K562 (cell line): Measurements from ENCODE around the gene ZBTB20. TPM values are rescaled to one million over a fixed set of nuclear protein-coding genes. Genes with fewer than 3 reads are reported as not detected.

ENCODE experiments used
- ATAC-seq: fragments of 200-7000 bp; cut with Tn5 transposase; 3 replicates; pipeline ENCODE4 v1.9.1; 2020; ENCODE audit warnings: moderate library complexity
- BruUV-seq: library from RNA; stranded (reverse); fragments of 400-500 nt; replicated peaks from 2 replicates; lab custom pipeline; 2021; lab: Mats Ljungman, UMichigan
- CTCF ChIA-PET: fragments of 300-600 bp; formaldehyde crosslinking; extraction: SDS; loops from one replicate; lab custom pipeline; 2021; ENCODE audit warnings: low intra/inter-chr PET ratio; lab: Yijun Ruan, JAX
- POLR2A ChIA-PET: fragments of 300-600, 350-650 bp; sonication (Branson Sonifier 250); formaldehyde crosslinking; extraction: SDS; loops from one replicate; lab custom pipeline; 2021; ENCODE audit warnings: antibody characterized with exemption, inconsistent platforms; lab: Yijun Ruan, JAX
- DNase-seq, 4 experiments: peaks; one replicate each; pipeline versions ENCODE4 v3.0.0 to v3.0.0-alpha.2; 2011 to 2018; ENCODE audit warnings: low spot score in 3 of 4, mixed read lengths in 3 of 4; ENCODE audit errors: extremely low read depth in 1 of 4
- FAIRE-seq: peaks from 2 replicates; lab custom pipeline; 2011; peaks lifted over from hg19 to GRCh38; lab: Jason Lieb, UNC
- H2AFZ ChIP-seq: 2 replicates; pipeline ENCODE4 v1.6.0; 2011; ENCODE audit warnings: low read depth, low read length, control low read depth, inconsistent platforms
- H3K27ac ChIP-seq: fragments of 200-600 bp; 3 replicates; pipeline ENCODE4 v1.8.0; 2011; ENCODE audit warnings: low read depth, mild to moderate bottlenecking, control low read depth, inconsistent platforms, low read length, moderate library complexity, mixed read lengths; ENCODE audit errors: extremely low read depth
- H3K27me3 ChIP-seq, 2 experiments: fragments of 300-600 bp in 1 of 2; 2 replicates in 1 of 2; 3 replicates in 1 of 2; pipeline versions ENCODE4 v1.6.0 to v1.8.0; 2011; ENCODE audit warnings: inconsistent platforms in 2 of 2, low read length in 2 of 2, mild to moderate bottlenecking in 1 of 2, mixed read lengths in 1 of 2, moderate library complexity in 1 of 2; ENCODE audit not compliant: control insufficient read depth in 2 of 2, insufficient read depth in 2 of 2
- H3K36me3 ChIP-seq: fragments of 300-600 bp; 3 replicates; pipeline ENCODE4 v1.8.0; 2011; ENCODE audit warnings: mild to moderate bottlenecking, low read length, inconsistent platforms; ENCODE audit not compliant: control insufficient read depth, insufficient read depth
- H3K4me1 ChIP-seq, 2 experiments: fragments of 200-600 bp in 1 of 2; replicated peaks in 1 of 2; 2 replicates in 1 of 2; 3 replicates in 1 of 2; pipeline versions ENCODE4 v1.5.1 to v1.8.0; 2011; ENCODE audit warnings: inconsistent platforms in 2 of 2, low read length in 2 of 2, mild to moderate bottlenecking in 1 of 2, mixed read lengths in 1 of 2, moderate library complexity in 1 of 2; ENCODE audit not compliant: control insufficient read depth in 2 of 2, insufficient read depth in 2 of 2
- H3K4me2 ChIP-seq: 2 replicates; pipeline ENCODE4 v1.6.1; 2011; ENCODE audit warnings: low read length, control low read depth, inconsistent platforms, mixed read lengths; ENCODE audit not compliant: insufficient read depth
- H3K4me3 ChIP-seq: fragments of 200-600 bp; sonication (generic), shearing (Covaris generic); 2 replicates; pipeline ENCODE4 v1.5.1; 2016; ENCODE audit warnings: control low read depth, inconsistent platforms
- H3K79me2 ChIP-seq: fragments of 200-600 bp; 3 replicates; pipeline ENCODE4 v1.8.0; 2011; ENCODE audit warnings: low read length, inconsistent platforms; ENCODE audit not compliant: control insufficient read depth, insufficient read depth
- H3K9ac ChIP-seq, 2 experiments: 2 replicates each; pipeline versions ENCODE4 v1.6.0 to v1.6.1; 2011; ENCODE audit warnings: low read depth in 2 of 2, low read length in 2 of 2, control low read depth in 1 of 2, inconsistent platforms in 1 of 2, mild to moderate bottlenecking in 1 of 2, mixed read lengths in 1 of 2; ENCODE audit not compliant: insufficient read depth in 1 of 2
- H3K9me1 ChIP-seq: one replicate; pipeline ENCODE4 v1.6.0; 2011; ENCODE audit warnings: inconsistent platforms, mild to moderate bottlenecking, low read length, moderate library complexity; ENCODE audit not compliant: control insufficient read depth, insufficient read depth
- H3K9me3 ChIP-seq: replicated peaks from 2 replicates; pipeline ENCODE4 v1.5.1; 2011; ENCODE audit warnings: low read depth, low read length, inconsistent platforms; ENCODE audit not compliant: control insufficient read depth, insufficient read depth
- H4K20me1 ChIP-seq: replicated peaks from 2 replicates; pipeline ENCODE4 v1.6.1; 2011; ENCODE audit warnings: low read length, inconsistent platforms, mixed read lengths; ENCODE audit not compliant: control insufficient read depth, insufficient read depth
- DLX4 ChIP-seq: fragments of 250-450 bp; sonication (Bioruptor Pico); IDR thresholded peaks from 2 replicates; pipeline ENCODE4 v1.6.1; 2021; ENCODE audit warnings: mild to moderate bottlenecking
- ERF ChIP-seq: fragments of 450-650 bp; formaldehyde crosslinking; IDR thresholded peaks from 2 replicates; pipeline ENCODE4 v1.4.0; 2020; ENCODE audit warnings: mild to moderate bottlenecking, mixed read lengths
- KAT2B ChIP-seq: IDR thresholded peaks from one replicate; pipeline ENCODE4 v1.6.1; 2012; ENCODE audit warnings: low read depth, mild to moderate bottlenecking, control low read depth, inconsistent platforms, low read length, moderate library complexity
- MGA ChIP-seq: fragments of 450-650 bp; IDR thresholded peaks from 2 replicates; pipeline ENCODE4 v1.6.1; 2016; ENCODE audit warnings: mild to moderate bottlenecking, moderate library complexity
- PRMT5 ChIP-seq: sonication (generic); formaldehyde crosslinking; IDR thresholded peaks from 2 replicates; pipeline ENCODE4 v1.5.0; 2020; ENCODE audit warnings: missing genetic modification reagents
- SMARCE1 ChIP-seq: fragments of 450-650 bp; IDR thresholded peaks from 2 replicates; pipeline ENCODE4 v1.7.1; 2016; ENCODE audit warnings: mild to moderate bottlenecking
- ZNF263 ChIP-seq: sonication (generic); formaldehyde crosslinking; IDR thresholded peaks from 2 replicates; pipeline ENCODE4 v1.8.0; 2022; ENCODE audit warnings: mild to moderate bottlenecking, missing genetic modification reagents, borderline replicate concordance
- WGBS: fragments of 100-300 bp; shearing (Covaris generic); methylation state at CpG from one replicate; pipeline ENCODE4 v1.1.6; 2016; ENCODE audit warnings: low coverage, mixed read lengths; ENCODE audit not compliant: insufficient coverage; ENCODE audit errors: missing lambda C conversion rate; 5-methylcytosine and 5-hydroxymethylcytosine counted together
- in situ Hi-C: fragments of 300-500 bp; cut with MboI; formaldehyde crosslinking; loops from 4 replicates; pipeline ENCODE4 v1.15.0; 2018; ENCODE audit warnings: inconsistent platforms, mixed read lengths
- intact Hi-C: fragments of 100-400 bp; cut with micrococcal nuclease; formaldehyde crosslinking; loops from 2 replicates; pipeline ENCODE4 v1.14.2; 2022
- polyA plus RNA-seq, 8 experiments: library from polyadenylated mRNA; depleted of rRNA in 4 of 8; stranded (reverse) in 5 of 8; unstranded in 3 of 8; fragments of >200 nt; fragmentation: Nextera tagmentation in 2 of 8; fragmentation: Illumina TruSeq in 1 of 8; extraction: Ambion mirVana in 2 of 8; extraction: Trizol in 1 of 8; gene quantifications; 2 replicates each; pipeline versions ENCODE4 v1.2.1 to v1.2.3, GENCODE V29; 2011 to 2014; ENCODE audit warnings: inconsistent platforms in 1 of 8, missing spikeins in 1 of 8
- total RNA-seq, 7 experiments: library from RNA; depleted of rRNA in 6 of 7; stranded (reverse); fragments of >200 nt in 6 of 7; fragmentation: Illumina TruSeq in 2 of 7; extraction: Trizol in 2 of 7; gene quantifications; 2 replicates each; pipeline versions ENCODE4 v1.2.1 to v1.2.3, GENCODE V29; 2011 to 2021; ENCODE audit warnings: low replicate concordance in 1 of 7
- TF ChIP-seq, protein P1 (sequence below), 2 experiments: fragments of 250-450 bp in 1 of 2; fragments of 450-650 bp in 1 of 2; sonication (Bioruptor Pico) in 1 of 2; IDR thresholded peaks; 2 replicates each; pipeline versions ENCODE4 v1.6.1 to v1.8.0; 2016 to 2021; ENCODE audit warnings: mild to moderate bottlenecking in 2 of 2, moderate library complexity in 2 of 2, missing compliant biosample characterization in 1 of 2, missing genetic modification characterization in 1 of 2

ZBTB20 gene
- total and polyA plus RNA-seq, 9 of the 15 experiments (the other 6 are each of a cell fraction or from before 2014, with no cell fraction given): 0.17 to 1.7 (median 0.45) TPM

GRCh38 chr3:114746502-114746901, 400.6 kb downstream of the ZBTB20 start:
- ATAC-seq (no peak), DNase-seq (no peak), FAIRE-seq (no peak)
- intact Hi-C loops (no loop called here), in situ Hi-C loops (no loop called here)
- Histone ChIP-seq H3K4me2 (no peak overlapping the region), H3K9me1 (no peaks in the 10 kb centered on the region), H3K79me2 (no peaks in the 10 kb centered on the region), H3K27me3 (no peaks in the 10 kb centered on the region), H3K36me3 (no peaks in the 10 kb centered on the region), H3K27ac (no peak overlapping the region), H3K4me1 (no peaks in the 10 kb centered on the region), H3K4me3 (no peak overlapping the region), H3K9me3 (no peaks in the 10 kb centered on the region), H4K20me1 (no peaks in the 10 kb centered on the region), H3K9ac (no peak overlapping the region), H2AFZ (no peak overlapping the region)
- ChIA-PET POLR2A (no interaction called here), CTCF (no interaction called here)
- 0% methylated on average over 3 of the region's 3 CpGs for WGBS
- no TSS peak for BruUV-seq
- TF ChIP-seq DLX4: no peak
- no peak for TF ChIP-seq ZNF263 (CRISPR knock-in tag)
- TF ChIP-seq ERF (CRISPR knock-in tag): no peak
- TF ChIP-seq MGA: no peak
- no peak for TF ChIP-seq PRMT5 (CRISPR knock-in tag)
- TF ChIP-seq KAT2B: no peak
- no peak for TF ChIP-seq SMARCE1
- TF ChIP-seq, protein P1, sequence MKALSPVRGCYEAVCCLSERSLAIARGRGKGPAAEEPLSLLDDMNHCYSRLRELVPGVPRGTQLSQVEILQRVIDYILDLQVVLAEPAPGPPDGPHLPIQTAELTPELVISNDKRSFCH (CRISPR knock-in tag; IDR thresholded peaks at IDR 0.05): no peak
- TF ChIP-seq, protein P1 (tag; IDR thresholded peaks at IDR 0.05): no peak
